ENCODE results near the gene C6orf163. TPM values are rescaled to one million over a fixed set of nuclear protein-coding genes. Genes with fewer than 3 reads are reported as not detected.
A peak's percentile ranks its signal among the peaks of the same experiment; 100 is the strongest.

Gene C6orf163
- total and polyA plus RNA-seq, 2 of the 13 experiments (the other 11 are each of a cell fraction or from before 2014, with no cell fraction given) = 0.62 to 1.8 TPM

DNA sequence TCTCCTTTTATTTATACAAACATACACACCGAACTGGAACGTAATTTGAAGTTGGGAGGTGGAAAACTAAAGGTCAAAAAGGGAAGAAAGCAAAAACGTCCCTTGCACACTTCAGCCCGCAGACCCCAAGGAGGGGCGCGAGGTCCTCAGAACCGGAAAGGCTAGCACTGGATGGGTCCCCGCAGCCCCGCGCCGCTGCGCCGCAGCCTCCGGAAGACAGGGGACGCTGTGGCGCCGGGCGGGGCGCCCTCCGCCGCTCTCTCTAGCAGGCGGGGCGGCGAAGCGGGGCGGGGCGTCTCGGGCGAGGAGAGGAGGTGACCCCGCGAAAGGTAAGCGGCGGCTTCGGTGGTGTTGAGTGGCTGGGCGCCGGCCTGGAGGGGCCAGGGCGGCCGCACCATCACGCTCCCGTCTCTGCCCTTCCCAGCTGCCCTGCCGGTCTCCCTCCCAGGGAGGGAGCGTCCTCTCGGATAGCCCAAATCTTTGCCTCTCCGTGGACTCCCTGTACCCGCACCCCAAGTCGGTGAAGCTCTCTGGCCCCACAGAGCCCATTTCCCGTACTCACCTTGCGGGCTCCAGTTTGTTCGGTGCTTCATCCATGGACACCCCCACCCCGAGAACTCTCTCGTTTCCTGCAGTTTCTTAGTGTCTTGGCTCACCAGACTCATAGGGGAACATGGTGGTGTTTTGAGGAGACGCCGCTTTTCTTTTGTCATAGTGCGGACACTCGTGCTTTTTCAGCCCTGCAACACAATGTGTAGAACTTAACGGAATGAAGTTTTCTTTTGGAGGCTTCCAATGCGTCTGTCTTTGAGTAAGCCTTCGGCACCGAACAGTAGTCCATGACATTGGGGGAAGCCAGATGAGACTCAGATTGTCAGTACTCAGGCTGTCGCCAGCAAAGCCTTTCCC, 22.1 kb upstream of the C6orf163 start, which contains the start of gene SMIM8 (continued):
- TF ChIP-seq, protein P1, sequence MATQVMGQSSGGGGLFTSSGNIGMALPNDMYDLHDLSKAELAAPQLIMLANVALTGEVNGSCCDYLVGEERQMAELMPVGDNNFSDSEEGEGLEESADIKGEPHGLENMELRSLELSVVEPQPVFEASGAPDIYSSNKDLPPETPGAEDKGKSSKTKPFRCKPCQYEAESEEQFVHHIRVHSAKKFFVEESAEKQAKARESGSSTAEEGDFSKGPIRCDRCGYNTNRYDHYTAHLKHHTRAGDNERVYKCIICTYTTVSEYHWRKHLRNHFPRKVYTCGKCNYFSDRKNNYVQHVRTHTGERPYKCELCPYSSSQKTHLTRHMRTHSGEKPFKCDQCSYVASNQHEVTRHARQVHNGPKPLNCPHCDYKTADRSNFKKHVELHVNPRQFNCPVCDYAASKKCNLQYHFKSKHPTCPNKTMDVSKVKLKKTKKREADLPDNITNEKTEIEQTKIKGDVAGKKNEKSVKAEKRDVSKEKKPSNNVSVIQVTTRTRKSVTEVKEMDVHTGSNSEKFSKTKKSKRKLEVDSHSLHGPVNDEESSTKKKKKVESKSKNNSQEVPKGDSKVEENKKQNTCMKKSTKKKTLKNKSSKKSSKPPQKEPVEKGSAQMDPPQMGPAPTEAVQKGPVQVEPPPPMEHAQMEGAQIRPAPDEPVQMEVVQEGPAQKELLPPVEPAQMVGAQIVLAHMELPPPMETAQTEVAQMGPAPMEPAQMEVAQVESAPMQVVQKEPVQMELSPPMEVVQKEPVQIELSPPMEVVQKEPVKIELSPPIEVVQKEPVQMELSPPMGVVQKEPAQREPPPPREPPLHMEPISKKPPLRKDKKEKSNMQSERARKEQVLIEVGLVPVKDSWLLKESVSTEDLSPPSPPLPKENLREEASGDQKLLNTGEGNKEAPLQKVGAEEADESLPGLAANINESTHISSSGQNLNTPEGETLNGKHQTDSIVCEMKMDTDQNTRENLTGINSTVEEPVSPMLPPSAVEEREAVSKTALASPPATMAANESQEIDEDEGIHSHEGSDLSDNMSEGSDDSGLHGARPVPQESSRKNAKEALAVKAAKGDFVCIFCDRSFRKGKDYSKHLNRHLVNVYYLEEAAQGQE (IDR thresholded peaks at IDR 0.05; ENCODE audit: borderline replicate concordance in 1 of 2, low read depth in 1 of 2, low read length in 2 of 2) = peak in 1 of 2 experiments; percentile 44; a peak in 1 of 4 replicates
- no peak for TF ChIP-seq SCMH1 (CRISPR knock-in tag; IDR thresholded peaks at IDR 0.05; ENCODE audit: borderline replicate concordance)
- TF ChIP-seq, protein P2, sequence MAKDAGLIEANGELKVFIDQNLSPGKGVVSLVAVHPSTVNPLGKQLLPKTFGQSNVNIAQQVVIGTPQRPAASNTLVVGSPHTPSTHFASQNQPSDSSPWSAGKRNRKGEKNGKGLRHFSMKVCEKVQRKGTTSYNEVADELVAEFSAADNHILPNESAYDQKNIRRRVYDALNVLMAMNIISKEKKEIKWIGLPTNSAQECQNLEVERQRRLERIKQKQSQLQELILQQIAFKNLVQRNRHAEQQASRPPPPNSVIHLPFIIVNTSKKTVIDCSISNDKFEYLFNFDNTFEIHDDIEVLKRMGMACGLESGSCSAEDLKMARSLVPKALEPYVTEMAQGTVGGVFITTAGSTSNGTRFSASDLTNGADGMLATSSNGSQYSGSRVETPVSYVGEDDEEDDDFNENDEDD (CRISPR knock-in tag; IDR thresholded peaks at IDR 0.05; ENCODE audit: borderline replicate concordance) = peak; percentile 63; the same call in 1 of the 2 replicates
- TF ChIP-seq SUZ12 (IDR thresholded peaks at IDR 0.05; ENCODE audit: low read depth, low read length) = no peak
- no peak for TF ChIP-seq ZMYM2 (CRISPR knock-in tag; IDR thresholded peaks at IDR 0.05)
- TF ChIP-seq TEAD2 (CRISPR knock-in tag; IDR thresholded peaks at IDR 0.05) = peak; percentile 48; the same call in 1 of the 2 replicates
- TF ChIP-seq ZKSCAN5 (CRISPR knock-in tag; IDR thresholded peaks at IDR 0.05) = peak; percentile 57; the same call in 1 of the 2 replicates
- no peak for TF ChIP-seq ZNF562 (CRISPR knock-in tag; IDR thresholded peaks at IDR 0.05; ENCODE audit: borderline replicate concordance)
- no peak for TF ChIP-seq ZNF101 (CRISPR knock-in tag; IDR thresholded peaks at IDR 0.05; ENCODE audit: borderline replicate concordance, low read depth)
- no peak for TF ChIP-seq TMF1 (CRISPR knock-in tag; IDR thresholded peaks at IDR 0.05; ENCODE audit: low read depth)
- TF ChIP-seq ZSCAN25 (CRISPR knock-in tag; IDR thresholded peaks at IDR 0.05) = 0 out of 2 replicates have a peak, but pooled peaks have one; percentile 49
- TF ChIP-seq, protein P3, sequence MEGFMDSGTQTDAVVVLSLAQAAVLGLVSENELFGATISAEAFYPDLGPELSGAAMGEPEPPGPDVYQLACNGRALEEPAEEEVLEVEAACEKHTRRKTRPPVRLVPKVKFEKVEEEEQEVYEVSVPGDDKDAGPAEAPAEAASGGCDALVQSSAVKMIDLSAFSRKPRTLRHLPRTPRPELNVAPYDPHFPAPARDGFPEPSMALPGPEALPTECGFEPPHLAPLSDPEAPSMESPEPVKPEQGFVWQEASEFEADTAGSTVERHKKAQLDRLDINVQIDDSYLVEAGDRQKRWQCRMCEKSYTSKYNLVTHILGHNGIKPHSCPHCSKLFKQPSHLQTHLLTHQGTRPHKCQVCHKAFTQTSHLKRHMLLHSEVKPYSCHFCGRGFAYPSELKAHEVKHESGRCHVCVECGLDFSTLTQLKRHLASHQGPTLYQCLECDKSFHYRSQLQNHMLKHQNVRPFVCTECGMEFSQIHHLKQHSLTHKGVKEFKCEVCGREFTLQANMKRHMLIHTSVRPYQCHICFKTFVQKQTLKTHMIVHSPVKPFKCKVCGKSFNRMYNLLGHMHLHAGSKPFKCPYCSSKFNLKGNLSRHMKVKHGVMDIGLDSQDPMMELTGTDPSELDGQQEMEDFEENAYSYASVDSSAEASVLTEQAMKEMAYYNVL (CRISPR knock-in tag; IDR thresholded peaks at IDR 0.05; ENCODE audit: borderline replicate concordance) = peak; percentile 80
- peak; percentile 61 for TF ChIP-seq HNRNPLL (IDR thresholded peaks at IDR 0.05; ENCODE audit: low read depth, low read length, poor library complexity, severe bottlenecking)
- TF ChIP-seq, protein P4, sequence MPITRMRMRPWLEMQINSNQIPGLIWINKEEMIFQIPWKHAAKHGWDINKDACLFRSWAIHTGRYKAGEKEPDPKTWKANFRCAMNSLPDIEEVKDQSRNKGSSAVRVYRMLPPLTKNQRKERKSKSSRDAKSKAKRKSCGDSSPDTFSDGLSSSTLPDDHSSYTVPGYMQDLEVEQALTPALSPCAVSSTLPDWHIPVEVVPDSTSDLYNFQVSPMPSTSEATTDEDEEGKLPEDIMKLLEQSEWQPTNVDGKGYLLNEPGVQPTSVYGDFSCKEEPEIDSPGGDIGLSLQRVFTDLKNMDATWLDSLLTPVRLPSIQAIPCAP (CRISPR knock-in tag; IDR thresholded peaks at IDR 0.05; ENCODE audit: low read depth) = no peak
- TF ChIP-seq, protein P5, sequence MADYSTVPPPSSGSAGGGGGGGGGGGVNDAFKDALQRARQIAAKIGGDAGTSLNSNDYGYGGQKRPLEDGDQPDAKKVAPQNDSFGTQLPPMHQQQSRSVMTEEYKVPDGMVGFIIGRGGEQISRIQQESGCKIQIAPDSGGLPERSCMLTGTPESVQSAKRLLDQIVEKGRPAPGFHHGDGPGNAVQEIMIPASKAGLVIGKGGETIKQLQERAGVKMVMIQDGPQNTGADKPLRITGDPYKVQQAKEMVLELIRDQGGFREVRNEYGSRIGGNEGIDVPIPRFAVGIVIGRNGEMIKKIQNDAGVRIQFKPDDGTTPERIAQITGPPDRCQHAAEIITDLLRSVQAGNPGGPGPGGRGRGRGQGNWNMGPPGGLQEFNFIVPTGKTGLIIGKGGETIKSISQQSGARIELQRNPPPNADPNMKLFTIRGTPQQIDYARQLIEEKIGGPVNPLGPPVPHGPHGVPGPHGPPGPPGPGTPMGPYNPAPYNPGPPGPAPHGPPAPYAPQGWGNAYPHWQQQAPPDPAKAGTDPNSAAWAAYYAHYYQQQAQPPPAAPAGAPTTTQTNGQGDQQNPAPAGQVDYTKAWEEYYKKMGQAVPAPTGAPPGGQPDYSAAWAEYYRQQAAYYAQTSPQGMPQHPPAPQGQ (CRISPR knock-in tag; IDR thresholded peaks at IDR 0.05; ENCODE audit: borderline replicate concordance) = no peak
